Lower lobe of right lung (tissue), 2 donors: ENCODE data around the gene GMEB2. TPM values are rescaled to one million over a fixed set of nuclear protein-coding genes. Genes with fewer than 3 reads are reported as not detected.
A peak's percentile ranks its signal among the peaks of the same experiment; 100 is the strongest.

ENCODE experiments used
- ATAC-seq, 2 donors: fragments of 200-7000 bp; cut with Tn5 transposase; one replicate each; pipeline ENCODE4 v1.9.1; 2020 to 2022; ENCODE audit warnings: mild to moderate bottlenecking in 2 of 2, moderate library complexity in 2 of 2
- DNase-seq: peaks from one replicate; pipeline ENCODE4 v3.0.0-alpha.2; 2020
- H3K27ac ChIP-seq: fragments of 200-600 bp; one replicate; pipeline ENCODE4 v1.8.0; 2022
- H3K27me3 ChIP-seq: fragments of 200-600 bp; one replicate; pipeline ENCODE4 v1.8.0; 2022; ENCODE audit warnings: low read depth
- H3K36me3 ChIP-seq: fragments of 200-600 bp; one replicate; pipeline ENCODE4 v1.8.0; 2022; ENCODE audit warnings: mild to moderate bottlenecking
- H3K4me1 ChIP-seq: fragments of 200-600 bp; one replicate; pipeline ENCODE4 v1.8.0; 2022
- H3K4me3 ChIP-seq: fragments of 200-600 bp; one replicate; pipeline ENCODE4 v1.8.0; 2022; ENCODE audit warnings: mild to moderate bottlenecking
- H3K9me3 ChIP-seq: fragments of 200-600 bp; one replicate; pipeline ENCODE4 v1.8.0; 2022
- CTCF ChIP-seq: fragments of 200-600 bp; IDR thresholded peaks from one replicate; pipeline ENCODE4 v1.8.0; 2022; ENCODE audit warnings: antibody characterized with exemption, mild to moderate bottlenecking
- intact Hi-C: fragments of 100-400 bp; cut with DNase I; formaldehyde crosslinking; loops from one replicate; pipeline ENCODE4 v1.11.0; 2022
- total RNA-seq: library from RNA; stranded (reverse); fragmentation: NEBNext Ultra II Directional; extraction: Animal tissue kit (Norgen Biotek cat#: 25700); gene quantifications from one replicate; pipeline ENCODE4 v1.2.1, GENCODE V29; 2021
- donor health status: DM: no; HTN: yes; CAD: no; lungs with severe emphysema.

GMEB2 gene
- total RNA-seq, 1 donor from 2014 or later, result 9.7 TPM

GRCh38 chr20:63567386-63568169 is 59.3 kb downstream of the GMEB2 start:
- no peaks in the 10 kb centered on the region for H3K27me3 ChIP-seq
- ATAC-seq (peak; percentile 48 to 69), DNase-seq (peak; percentile 86)
- H3K36me3 ChIP-seq, result peaks cover 52% of the 10 kb centered on the region
- H3K4me1 ChIP-seq, result peaks cover 14% of the 10 kb centered on the region
- intact Hi-C loops, result no loop called here
- TF ChIP-seq CTCF, result no peak
- no peaks in the 10 kb centered on the region for H3K9me3 ChIP-seq
- H3K4me3 ChIP-seq, result peak overlapping the region; percentile 32
- peak overlapping the region; percentile 58 for H3K27ac ChIP-seq

DNA sequence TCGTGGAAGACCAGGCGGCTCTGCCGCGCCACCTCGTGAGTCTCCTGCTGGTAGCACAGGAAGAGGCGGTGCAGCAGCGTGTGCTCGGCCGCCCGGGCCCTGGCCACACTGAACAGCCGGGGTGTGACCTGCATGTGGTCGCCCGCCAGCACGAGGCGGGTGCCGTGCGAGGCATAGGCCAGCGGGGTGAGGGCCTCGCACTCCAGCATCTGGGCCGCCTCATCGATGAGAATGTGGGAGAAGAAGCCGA is 59.8 kb downstream of the GMEB2 start:
- ATAC-seq, result peak; percentile 4 to 12
- no peaks in the 10 kb centered on the region for H3K27me3 ChIP-seq
- intact Hi-C loops, result no loop called here
- no peak for DNase-seq
- H3K27ac ChIP-seq, result peak overlapping the region; percentile 58
- no peak overlapping the region for H3K4me3 ChIP-seq
- TF ChIP-seq CTCF, result no peak
- H3K9me3 ChIP-seq, result no peaks in the 10 kb centered on the region
- peaks cover 52% of the 10 kb centered on the region for H3K36me3 ChIP-seq
- H3K4me1 ChIP-seq, result peaks cover 13% of the 10 kb centered on the region

DNA sequence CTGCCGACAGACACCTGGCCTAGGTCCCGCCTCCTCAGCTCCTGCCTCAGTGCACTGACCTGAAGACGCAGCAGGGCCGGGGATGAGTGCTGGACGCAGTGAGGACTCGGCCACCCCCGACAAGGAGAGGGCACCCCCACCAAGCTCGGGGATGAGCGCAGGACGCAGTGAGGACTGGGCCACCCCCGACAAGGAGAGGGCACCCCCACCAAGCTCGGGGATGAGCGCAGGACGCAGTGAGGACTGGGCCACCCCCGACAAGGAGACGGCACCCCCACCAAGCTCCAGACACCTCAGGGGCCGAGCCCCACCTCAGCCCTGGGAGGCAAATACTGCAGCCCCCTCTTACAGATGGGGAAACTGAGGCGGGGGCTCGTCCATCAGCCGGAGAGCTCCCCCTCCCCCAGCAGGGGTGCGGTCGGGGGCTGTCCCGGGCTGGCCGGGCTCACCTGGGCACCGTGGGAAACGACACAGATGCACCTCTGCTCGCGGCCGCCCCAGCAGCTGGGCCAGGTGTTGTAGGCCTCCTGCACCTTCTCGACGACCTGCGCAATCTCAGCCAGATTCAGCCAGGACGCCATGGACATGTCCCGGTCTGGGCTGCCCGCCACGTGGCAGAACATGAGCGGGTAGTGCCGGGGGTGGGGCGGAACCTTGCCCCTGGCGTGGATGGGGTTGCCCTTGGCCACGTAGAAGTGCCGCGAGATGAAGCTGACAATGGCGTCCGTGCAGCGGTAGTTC is 60.3 kb downstream of the GMEB2 start:
- DNase-seq (no peak), ATAC-seq (peak in 1 of 2 donors; percentile 64)
- Histone ChIP-seq H3K27me3 (no peaks in the 10 kb centered on the region), H3K4me3 (no peak overlapping the region), H3K36me3 (peaks cover 54% of the 10 kb centered on the region), H3K4me1 (peaks cover 13% of the 10 kb centered on the region), H3K9me3 (no peaks in the 10 kb centered on the region), H3K27ac (no peak overlapping the region)
- TF ChIP-seq CTCF, result no peak
- intact Hi-C loops, result no loop called here

DNA sequence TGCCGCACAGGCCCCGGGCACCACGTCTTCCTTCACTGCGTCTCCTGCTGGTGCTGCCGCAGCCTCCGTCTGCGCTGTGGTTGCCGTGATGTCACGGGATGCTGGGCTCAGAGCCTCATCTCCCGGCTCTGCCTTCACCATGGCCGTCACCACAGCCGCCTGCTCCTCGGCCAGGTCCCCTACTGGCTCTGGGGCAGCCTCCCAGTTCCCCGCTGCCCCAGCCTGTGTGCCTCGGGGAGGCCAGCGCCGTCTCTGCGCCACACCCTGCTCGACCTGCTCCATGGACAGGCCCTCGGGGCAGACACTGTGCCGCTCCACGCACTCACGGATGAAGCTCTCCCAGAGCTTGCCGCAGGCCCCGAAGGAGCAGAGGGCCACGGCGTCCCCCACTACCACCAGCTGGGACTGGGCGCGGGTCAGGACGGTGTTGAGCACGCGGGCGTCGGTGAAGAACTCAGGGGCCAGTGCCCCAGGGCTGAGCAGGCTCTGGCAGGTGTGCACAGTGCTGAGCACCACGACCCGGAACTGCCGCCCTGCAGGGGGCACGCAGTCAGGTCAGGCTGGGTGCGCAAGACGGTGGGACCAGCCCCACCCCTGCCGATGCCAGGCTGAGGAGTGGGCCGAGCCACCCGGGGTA is 61.1 kb downstream of the GMEB2 start:
- Histone ChIP-seq H3K27me3 (no peaks in the 10 kb centered on the region), H3K4me1 (peaks cover 13% of the 10 kb centered on the region), H3K27ac (no peak overlapping the region), H3K9me3 (no peaks in the 10 kb centered on the region), H3K4me3 (no peak overlapping the region), H3K36me3 (peaks cover 62% of the 10 kb centered on the region)
- intact Hi-C loops, result no loop called here
- DNase-seq (no peak), ATAC-seq (no peak)
- TF ChIP-seq CTCF, result no peak

DNA sequence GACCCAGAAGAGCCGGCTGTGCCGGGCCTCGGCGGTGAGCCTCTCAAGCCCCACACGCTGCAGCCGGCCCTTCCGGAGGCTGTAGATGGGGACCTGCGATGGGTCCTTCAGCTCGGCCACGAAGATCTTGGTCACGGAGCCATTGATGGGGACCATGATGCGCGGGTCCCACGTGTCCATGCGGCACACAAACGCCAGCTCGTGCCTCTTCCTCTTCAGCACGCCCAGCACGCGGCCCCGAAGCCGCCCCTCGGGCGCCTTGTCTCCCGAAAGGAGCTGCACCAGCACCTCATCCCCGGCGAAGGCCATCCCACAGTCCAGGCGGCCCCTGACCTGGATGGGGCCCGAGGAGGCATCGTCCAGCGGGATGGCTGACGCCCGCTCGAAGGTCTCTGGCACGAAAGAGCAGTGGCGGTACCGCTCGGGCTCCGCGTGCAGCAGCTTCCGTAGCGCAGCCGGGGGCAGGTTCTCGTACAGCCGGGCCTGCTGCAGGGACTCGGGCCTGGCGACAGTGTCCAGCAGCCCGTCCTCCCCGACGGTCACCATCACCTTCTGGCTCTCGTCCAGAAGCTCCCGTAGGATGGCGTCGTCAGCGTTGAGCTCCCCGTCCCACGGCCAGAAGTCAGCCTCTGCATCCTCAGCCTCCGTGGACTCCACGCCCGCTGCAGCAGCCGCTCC is 61.7 kb downstream of the GMEB2 start:
- no peak for TF ChIP-seq CTCF
- peaks cover 68% of the 10 kb centered on the region for H3K36me3 ChIP-seq
- DNase-seq, result no peak

More for the DNA sequence above, 61.7 kb downstream of the GMEB2 start:
- intact Hi-C loops, result no loop called here
- Histone ChIP-seq H3K4me3 (no peak overlapping the region), H3K4me1 (peaks cover 13% of the 10 kb centered on the region), H3K27me3 (no peaks in the 10 kb centered on the region), H3K9me3 (no peaks in the 10 kb centered on the region), H3K27ac (no peak overlapping the region)
- ATAC-seq, result no peak
